Liver (tissue), 9 donors: ENCODE results near the gene LHFPL6. TPM values are rescaled to one million over a fixed set of nuclear protein-coding genes. Genes with fewer than 3 reads are reported as not detected.

Experiments used
- DNase-seq: peaks from one replicate; pipeline ENCODE4 v3.0.0-alpha.2; 2017; ENCODE audit warnings: low spot score
- H3K27ac ChIP-seq, 2 donors: one replicate each; pipeline ENCODE4 v1.7.0; 2013; ENCODE audit warnings: inconsistent platforms in 2 of 2, low read length in 2 of 2, control low read depth in 1 of 2, low read depth in 1 of 2, mild to moderate bottlenecking in 1 of 2
- H3K27me3 ChIP-seq, 4 donors: one replicate each; pipeline versions ENCODE4 v1.6.1 to v1.7.0; 2013; ENCODE audit warnings: low read length in 3 of 4, inconsistent platforms in 1 of 4, mild to moderate bottlenecking in 1 of 4, moderate library complexity in 1 of 4; ENCODE audit not compliant: control insufficient read depth in 4 of 4, insufficient read depth in 4 of 4
- H3K36me3 ChIP-seq, 4 donors: one replicate each; pipeline versions ENCODE4 v1.6.1 to v1.7.0; 2013; ENCODE audit warnings: low read length in 3 of 4, mild to moderate bottlenecking in 3 of 4, low read depth in 1 of 4, moderate library complexity in 1 of 4; ENCODE audit not compliant: control insufficient read depth in 4 of 4, insufficient read depth in 3 of 4
- H3K4me1 ChIP-seq, 4 donors: one replicate each; pipeline versions ENCODE4 v1.6.1 to v1.7.0; 2013; ENCODE audit warnings: low read length in 3 of 4, mild to moderate bottlenecking in 3 of 4, moderate library complexity in 1 of 4; ENCODE audit not compliant: control insufficient read depth in 4 of 4, insufficient read depth in 4 of 4
- H3K4me3 ChIP-seq, 3 donors: one replicate each; pipeline versions ENCODE4 v1.6.1 to v1.7.0; 2013; ENCODE audit warnings: low read length in 3 of 3, control low read depth in 1 of 3, low read depth in 1 of 3, mild to moderate bottlenecking in 1 of 3
- H3K9ac ChIP-seq, 2 donors: one replicate each; pipeline ENCODE4 v1.7.0; 2013; ENCODE audit warnings: low read length in 2 of 2, mild to moderate bottlenecking in 2 of 2, moderate library complexity in 2 of 2, control low read depth in 1 of 2, low read depth in 1 of 2
- H3K9me3 ChIP-seq, 4 donors: one replicate each; pipeline versions ENCODE4 v1.6.1 to v1.7.0; 2013; ENCODE audit warnings: low read length in 3 of 4; ENCODE audit not compliant: control insufficient read depth in 4 of 4
- ATF3 ChIP-seq: IDR thresholded peaks from 2 replicates; pipeline ENCODE4 v1.6.1; 2016; ENCODE audit warnings: antibody characterized with exemption
- CTCF ChIP-seq: fragments of 150-350 bp; IDR thresholded peaks from 2 replicates; pipeline ENCODE4 v1.5.1; 2017; ENCODE audit warnings: improper control_type of control experiment, low read depth, low read length; ENCODE audit not compliant: missing input control
- FOXA1 ChIP-seq: IDR thresholded peaks from 2 replicates; pipeline ENCODE4 v1.6.1; 2016; ENCODE audit warnings: antibody characterized with exemption
- GABPA ChIP-seq, 2 donors: IDR thresholded peaks in 1 of 2; conservative IDR thresholded peaks in 1 of 2; 2 replicates each; pipeline ENCODE4 v1.6.1; 2016; ENCODE audit warnings: antibody characterized with exemption in 2 of 2, mild to moderate bottlenecking in 1 of 2, moderate library complexity in 1 of 2
- HNF4A ChIP-seq, 2 donors: conservative IDR thresholded peaks; 2 replicates each; pipeline ENCODE4 v1.6.1; 2016; ENCODE audit warnings: antibody characterized with exemption in 2 of 2, mild to moderate bottlenecking in 2 of 2
- HNF4G ChIP-seq: IDR thresholded peaks from 2 replicates; pipeline ENCODE4 v1.6.1; 2016; ENCODE audit warnings: antibody characterized with exemption
- JUND ChIP-seq, 2 donors: IDR thresholded peaks; 2 replicates each; pipeline ENCODE4 v1.6.1; 2016; ENCODE audit warnings: antibody characterized with exemption in 2 of 2
- MAX ChIP-seq: IDR thresholded peaks from 2 replicates; pipeline ENCODE4 v1.6.1; 2016; ENCODE audit warnings: antibody characterized with exemption
- NR2F2 ChIP-seq: IDR thresholded peaks from 2 replicates; pipeline ENCODE4 v1.6.1; 2016; ENCODE audit warnings: antibody characterized with exemption
- REST ChIP-seq: IDR thresholded peaks from 2 replicates; pipeline ENCODE4 v1.6.1; 2016; ENCODE audit warnings: antibody characterized with exemption, mild to moderate bottlenecking
- RXRA ChIP-seq, 2 donors: IDR thresholded peaks; 2 replicates each; pipeline ENCODE4 v1.6.1; 2017 to 2018; ENCODE audit warnings: antibody characterized with exemption in 2 of 2, mild to moderate bottlenecking in 1 of 2
- SP1 ChIP-seq: IDR thresholded peaks from 2 replicates; pipeline ENCODE4 v1.6.1; 2018; ENCODE audit warnings: antibody characterized with exemption, mild to moderate bottlenecking
- TAF1 ChIP-seq: conservative IDR thresholded peaks from 2 replicates; pipeline ENCODE4 v1.6.1; 2016; ENCODE audit warnings: antibody characterized with exemption, mild to moderate bottlenecking
- WGBS: extraction: QIAGEN DNeasy Blood & Tissue Kit; methylation state at CpG from one replicate; pipeline ENCODE4 v1.1.7; 2013; 5-methylcytosine and 5-hydroxymethylcytosine counted together
- polyA plus RNA-seq, 2 donors: library from polyadenylated mRNA; stranded (reverse) in 1 of 2; unstranded in 1 of 2; fragments of 200-250 nt in 1 of 2; fragments of >200 nt in 1 of 2; fragmentation: Nextera tagmentation in 1 of 2; extraction: Ambion mirVana in 1 of 2; gene quantifications; one replicate each; pipeline versions ENCODE4 v1.2.1 to v1.2.3, GENCODE V29; 2013 to 2015
- total RNA-seq, 2 donors: library from RNA; depleted of rRNA; stranded (reverse); fragments of >200 nt; gene quantifications; one replicate each; pipeline ENCODE4 v1.2.3, GENCODE V29; 2014
- donor health status: healthy.
- donor health status: healthy.
- donor health status: healthy.
- donor health status: healthy.
- donor health status: healthy.

The LHFPL6 gene
- total and polyA plus RNA-seq, 4 donors, result 2.6 to 8.3 (median 5.5) TPM

- H3K4me1 ChIP-seq, result peaks cover 0 to 6% (median under 1%) of the 10 kb centered on the region in 4 donors
- 48% methylated on average over 3 of the region's 3 CpGs for WGBS
- TF ChIP-seq HNF4G, result no peak
- no peak for TF ChIP-seq MAX
- no peak for TF ChIP-seq NR2F2
- TF ChIP-seq GABPA (IDR thresholded peaks at IDR 0.05 in 1 of 2, conservative IDR thresholded peaks at IDR 0.05 in 1 of 2), result no peak
- no peak for TF ChIP-seq SP1
- TF ChIP-seq CTCF, result no peak
- TF ChIP-seq RXRA (IDR thresholded peaks at IDR 0.05), result no peak
- no peak for TF ChIP-seq TAF1
- no peak for TF ChIP-seq HNF4A (conservative IDR thresholded peaks at IDR 0.05)
- no peak for TF ChIP-seq JUND (IDR thresholded peaks at IDR 0.05)
- no peak for TF ChIP-seq REST
- TF ChIP-seq FOXA1, result no peak
Measured at GRCh38 chr13:39533651-39534150, 69.3 kb downstream of the LHFPL6 start.

GRCh38 chr13:39531646-39532045 is 71.3 kb downstream of the LHFPL6 start:
- 83% methylated on average over 6 of the region's 6 CpGs for WGBS
- no peak overlapping the region for H3K4me3 ChIP-seq
- H3K36me3 ChIP-seq, result no peaks in the 10 kb centered on the region
- no peak for TF ChIP-seq CTCF
- TF ChIP-seq HNF4A (conservative IDR thresholded peaks at IDR 0.05), result no peak
- no peak for TF ChIP-seq TAF1
- TF ChIP-seq FOXA1, result no peak
- TF ChIP-seq ATF3, result no peak
- TF ChIP-seq JUND (IDR thresholded peaks at IDR 0.05), result no peak
- TF ChIP-seq RXRA (IDR thresholded peaks at IDR 0.05), result no peak
- no peak overlapping the region for H3K9ac ChIP-seq
- H3K27me3 ChIP-seq, result no peaks in the 10 kb centered on the region
- no peak for DNase-seq
- H3K4me1 ChIP-seq, result peaks cover 0 to 6% (median under 1%) of the 10 kb centered on the region in 4 donors
- no peaks in the 10 kb centered on the region for H3K9me3 ChIP-seq
- H3K27ac ChIP-seq, result no peak overlapping the region

More at GRCh38 chr13:39533651-39534150, 69.3 kb downstream of the LHFPL6 start:
- Histone ChIP-seq H3K27ac (no peak overlapping the region), H3K9me3 (no peaks in the 10 kb centered on the region), H3K36me3 (no peaks in the 10 kb centered on the region), H3K27me3 (no peaks in the 10 kb centered on the region), H3K4me3 (no peak overlapping the region), H3K9ac (no peak overlapping the region)
- no peak for DNase-seq
